ENCODE results near the gene PAGE4. TPM values are rescaled to one million over a fixed set of nuclear protein-coding genes. Genes with fewer than 3 reads are reported as not detected.
A peak's percentile ranks its signal among the peaks of the same experiment; 100 is the strongest.

Gene PAGE4
- total RNA-seq, 2 experiments from 2014 or later, result not detected

DNA sequence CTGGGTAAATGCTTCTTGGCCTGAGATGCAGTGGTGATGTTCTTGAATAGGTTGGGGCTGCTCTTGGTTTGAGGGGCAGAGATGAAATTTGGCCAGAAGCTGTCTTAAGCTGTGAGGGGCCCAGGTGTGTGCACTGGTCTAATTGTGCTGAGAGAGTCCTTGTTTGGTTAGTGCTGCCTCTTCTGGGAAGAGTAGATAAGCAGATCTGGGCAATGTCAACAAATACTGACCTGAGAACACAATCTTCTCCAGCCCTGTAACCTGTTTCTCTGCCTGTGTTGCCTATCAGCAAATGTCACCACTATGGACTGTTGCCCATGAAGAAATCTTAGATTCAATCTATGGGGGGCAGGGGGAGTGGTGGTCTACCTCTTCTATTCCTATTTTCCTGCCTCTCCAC is 33.0 kb downstream of the PAGE4 start:
- Histone ChIP-seq H4K20me1 (ENCODE audit: insufficient read depth, low read length) (no peaks in the 10 kb centered on the region), H3K4me1 (ENCODE audit: insufficient read depth, low read length, poor library complexity, severe bottlenecking) (no peaks in the 10 kb centered on the region), H3K79me2 (ENCODE audit: insufficient read depth, low read depth, low read length) (no peaks in the 10 kb centered on the region), H3K4me3 (ENCODE audit: low read depth, low read length, poor library complexity, severe bottlenecking) (no peak overlapping the region), H3K9me3 (ENCODE audit: low read length) (no peaks in the 10 kb centered on the region), H3K4me2 (ENCODE audit: low read length) (no peak overlapping the region), H3K9me2 (ENCODE audit: insufficient read depth, low read length) (no peaks in the 10 kb centered on the region), H3K36me3 (ENCODE audit: insufficient read depth, low read length) (no peaks in the 10 kb centered on the region), H3K27ac (ENCODE audit: low read depth, low read length, poor library complexity, severe bottlenecking) (no peak overlapping the region), H2AFZ (ENCODE audit: low read length) (no peak overlapping the region)
- intact Hi-C loops (cut with micrococcal nuclease; ENCODE audit: unreplicated experiment), result no loop called here
- ChIA-PET POLR2A (no interaction called here), CTCF (ENCODE audit: unreplicated experiment) (no interaction called here)
- TF ChIP-seq, protein P1, sequence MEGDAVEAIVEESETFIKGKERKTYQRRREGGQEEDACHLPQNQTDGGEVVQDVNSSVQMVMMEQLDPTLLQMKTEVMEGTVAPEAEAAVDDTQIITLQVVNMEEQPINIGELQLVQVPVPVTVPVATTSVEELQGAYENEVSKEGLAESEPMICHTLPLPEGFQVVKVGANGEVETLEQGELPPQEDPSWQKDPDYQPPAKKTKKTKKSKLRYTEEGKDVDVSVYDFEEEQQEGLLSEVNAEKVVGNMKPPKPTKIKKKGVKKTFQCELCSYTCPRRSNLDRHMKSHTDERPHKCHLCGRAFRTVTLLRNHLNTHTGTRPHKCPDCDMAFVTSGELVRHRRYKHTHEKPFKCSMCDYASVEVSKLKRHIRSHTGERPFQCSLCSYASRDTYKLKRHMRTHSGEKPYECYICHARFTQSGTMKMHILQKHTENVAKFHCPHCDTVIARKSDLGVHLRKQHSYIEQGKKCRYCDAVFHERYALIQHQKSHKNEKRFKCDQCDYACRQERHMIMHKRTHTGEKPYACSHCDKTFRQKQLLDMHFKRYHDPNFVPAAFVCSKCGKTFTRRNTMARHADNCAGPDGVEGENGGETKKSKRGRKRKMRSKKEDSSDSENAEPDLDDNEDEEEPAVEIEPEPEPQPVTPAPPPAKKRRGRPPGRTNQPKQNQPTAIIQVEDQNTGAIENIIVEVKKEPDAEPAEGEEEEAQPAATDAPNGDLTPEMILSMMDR (conservative IDR thresholded peaks at IDR 0.05; ENCODE audit: low read length), result no peak
- TF ChIP-seq EZH2phosphoT487 (IDR thresholded peaks at IDR 0.05; ENCODE audit: borderline replicate concordance, low read depth, low read length), result no peak
- DNase-seq (ENCODE audit: low spot score), result no peak
- BruUV-seq (replicated peaks), result no TSS peak

DNA sequence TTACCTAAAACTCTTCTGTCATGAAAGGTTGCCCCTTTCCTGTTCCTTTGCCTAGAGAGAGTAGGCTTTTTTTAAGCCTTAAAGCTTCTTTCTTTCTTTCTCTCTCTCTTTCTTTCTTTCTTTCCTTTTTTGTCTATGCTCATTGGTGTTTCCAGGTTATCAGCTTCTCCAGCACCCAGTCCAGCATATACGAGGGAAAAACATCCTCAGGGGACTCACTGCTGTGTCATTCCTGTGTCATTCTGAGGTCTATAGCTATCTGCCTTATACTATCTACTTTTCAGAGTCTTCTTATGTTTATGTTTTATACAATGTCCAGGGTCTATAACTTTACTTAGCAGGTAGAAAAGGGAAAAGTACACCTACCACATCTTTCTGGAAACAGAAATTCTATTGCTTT is 39.6 kb downstream of the PAGE4 start:
- ChIA-PET POLR2A (no interaction called here), CTCF (ENCODE audit: unreplicated experiment) (no interaction called here)
- no peaks in the 10 kb centered on the region for H3K4me1 ChIP-seq (ENCODE audit: insufficient read depth, low read length, poor library complexity, severe bottlenecking)
- no peaks in the 10 kb centered on the region for H4K20me1 ChIP-seq (ENCODE audit: insufficient read depth, low read length)
- no peak overlapping the region for H3K27ac ChIP-seq (ENCODE audit: low read depth, low read length, poor library complexity, severe bottlenecking)
- no TSS peak for BruUV-seq (replicated peaks)
- no peak overlapping the region for H3K4me2 ChIP-seq (ENCODE audit: low read length)
- H3K79me2 ChIP-seq (ENCODE audit: insufficient read depth, low read depth, low read length), result no peaks in the 10 kb centered on the region
- H3K9me3 ChIP-seq (ENCODE audit: low read length), result no peaks in the 10 kb centered on the region
- H3K4me3 ChIP-seq (ENCODE audit: low read depth, low read length, poor library complexity, severe bottlenecking), result no peak overlapping the region
- DNase-seq (ENCODE audit: low spot score), result no peak
- H3K36me3 ChIP-seq (ENCODE audit: insufficient read depth, low read length), result no peaks in the 10 kb centered on the region
- H2AFZ ChIP-seq (ENCODE audit: low read length), result no peak overlapping the region
- no peak for TF ChIP-seq EZH2phosphoT487 (IDR thresholded peaks at IDR 0.05; ENCODE audit: borderline replicate concordance, low read depth, low read length)
- TF ChIP-seq, protein P1 (conservative IDR thresholded peaks at IDR 0.05; ENCODE audit: low read length), result no peak
- intact Hi-C loops (cut with micrococcal nuclease; ENCODE audit: unreplicated experiment), result no loop called here
- no peaks in the 10 kb centered on the region for H3K9me2 ChIP-seq (ENCODE audit: insufficient read depth, low read length)

DNA sequence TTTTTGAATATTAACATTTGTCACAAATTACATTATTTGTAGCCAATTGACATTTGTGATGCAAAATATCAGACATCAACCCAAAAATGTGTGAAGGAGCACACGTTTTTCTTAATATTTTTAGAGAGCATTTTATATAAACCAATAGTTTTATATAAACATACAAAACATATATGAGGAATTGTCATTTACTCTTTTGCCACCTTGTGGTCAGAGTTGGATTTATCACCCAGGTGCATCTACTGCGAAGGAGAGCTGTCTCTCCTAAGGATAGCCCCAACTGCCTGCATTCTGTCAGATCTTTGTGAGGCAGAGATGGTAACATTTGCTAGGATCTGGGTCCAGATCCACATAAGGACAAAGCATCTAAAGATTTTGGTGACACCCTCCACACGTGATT is 47.6 kb downstream of the PAGE4 start:
- Histone ChIP-seq H3K36me3 (ENCODE audit: insufficient read depth, low read length) (no peaks in the 10 kb centered on the region), H3K79me2 (ENCODE audit: insufficient read depth, low read depth, low read length) (no peaks in the 10 kb centered on the region), H3K4me2 (ENCODE audit: low read length) (no peak overlapping the region), H3K9me2 (ENCODE audit: insufficient read depth, low read length) (no peaks in the 10 kb centered on the region), H2AFZ (ENCODE audit: low read length) (no peak overlapping the region), H3K4me3 (ENCODE audit: low read depth, low read length, poor library complexity, severe bottlenecking) (no peak overlapping the region), H4K20me1 (ENCODE audit: insufficient read depth, low read length) (no peaks in the 10 kb centered on the region), H3K9me3 (ENCODE audit: low read length) (no peaks in the 10 kb centered on the region), H3K4me1 (ENCODE audit: insufficient read depth, low read length, poor library complexity, severe bottlenecking) (peaks cover 3% of the 10 kb centered on the region), H3K27ac (ENCODE audit: low read depth, low read length, poor library complexity, severe bottlenecking) (no peak overlapping the region)
- TF ChIP-seq EZH2phosphoT487 (IDR thresholded peaks at IDR 0.05; ENCODE audit: borderline replicate concordance, low read depth, low read length), result no peak
- TF ChIP-seq, protein P1 (conservative IDR thresholded peaks at IDR 0.05; ENCODE audit: low read length), result peak; percentile 72
- DNase-seq (ENCODE audit: low spot score), result peak; percentile 48
- ChIA-PET CTCF (ENCODE audit: unreplicated experiment) (no interaction called here), POLR2A (no interaction called here)
- intact Hi-C loops (cut with micrococcal nuclease; ENCODE audit: unreplicated experiment), result no loop called here
- no TSS peak for BruUV-seq (replicated peaks)
